Lower leg skin (tissue), 3 donors: Measurements from ENCODE around the gene KCNT1.

Source experiments
- POLR2A ChIP-seq, 2 donors: fragments of 450-650 bp; IDR thresholded peaks; one replicate each; pipeline ENCODE4 v1.6.1; 2016 to 2017; ENCODE audit warnings: antibody characterized with exemption in 2 of 2, mild to moderate bottlenecking in 1 of 2, moderate library complexity in 1 of 2
- TF ChIP-seq, protein P1 (sequence below), 3 donors: fragments of 450-650 bp; IDR thresholded peaks; one replicate each; pipeline ENCODE4 v1.5.1; 2016; ENCODE audit warnings: antibody characterized with exemption in 3 of 3, mild to moderate bottlenecking in 3 of 3, moderate library complexity in 2 of 3

DNA sequence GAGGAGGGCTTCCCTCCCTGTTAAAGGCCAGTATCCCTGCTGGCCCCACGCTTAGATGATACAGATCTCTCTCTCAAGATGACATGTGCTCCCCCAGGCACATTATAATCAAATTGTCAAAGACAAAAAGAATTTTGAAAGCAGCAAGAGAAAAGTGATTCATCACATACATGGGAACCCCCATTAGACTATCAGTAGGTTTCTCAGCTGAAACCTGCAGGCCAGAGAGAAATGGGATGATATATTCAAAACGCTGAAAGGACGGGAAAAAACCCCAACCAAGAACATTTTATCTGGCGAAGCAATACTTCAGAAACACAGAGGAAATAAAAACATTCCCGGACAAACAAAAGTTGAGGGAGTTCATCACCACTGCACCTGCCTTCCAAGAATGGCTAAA lies 126.7 kb downstream of the KCNT1 start:
- TF ChIP-seq, protein P1, sequence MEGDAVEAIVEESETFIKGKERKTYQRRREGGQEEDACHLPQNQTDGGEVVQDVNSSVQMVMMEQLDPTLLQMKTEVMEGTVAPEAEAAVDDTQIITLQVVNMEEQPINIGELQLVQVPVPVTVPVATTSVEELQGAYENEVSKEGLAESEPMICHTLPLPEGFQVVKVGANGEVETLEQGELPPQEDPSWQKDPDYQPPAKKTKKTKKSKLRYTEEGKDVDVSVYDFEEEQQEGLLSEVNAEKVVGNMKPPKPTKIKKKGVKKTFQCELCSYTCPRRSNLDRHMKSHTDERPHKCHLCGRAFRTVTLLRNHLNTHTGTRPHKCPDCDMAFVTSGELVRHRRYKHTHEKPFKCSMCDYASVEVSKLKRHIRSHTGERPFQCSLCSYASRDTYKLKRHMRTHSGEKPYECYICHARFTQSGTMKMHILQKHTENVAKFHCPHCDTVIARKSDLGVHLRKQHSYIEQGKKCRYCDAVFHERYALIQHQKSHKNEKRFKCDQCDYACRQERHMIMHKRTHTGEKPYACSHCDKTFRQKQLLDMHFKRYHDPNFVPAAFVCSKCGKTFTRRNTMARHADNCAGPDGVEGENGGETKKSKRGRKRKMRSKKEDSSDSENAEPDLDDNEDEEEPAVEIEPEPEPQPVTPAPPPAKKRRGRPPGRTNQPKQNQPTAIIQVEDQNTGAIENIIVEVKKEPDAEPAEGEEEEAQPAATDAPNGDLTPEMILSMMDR (IDR thresholded peaks at IDR 0.05) = no peak
- no peak for TF ChIP-seq POLR2A (IDR thresholded peaks at IDR 0.05)
